HG03108 (cell line): ENCODE results near the gene CLDN3.
"Not testable (repeated sequence)": the region's sequence is repeated elsewhere in the genome, so short reads cannot be mapped to it uniquely, and the experiment has no call there.

Experiments used
- ATAC-seq: cut with Tn5 transposase; IDR thresholded peaks from one replicate; pipeline ENCODE4 v1.9.1; 2021; ENCODE audit warnings: moderate library complexity; ENCODE audit not compliant: unreplicated experiment

CLDN3 gene

GRCh38 chr7:73770002-73770859, at the start of gene CLDN3:
CLDN3 (minus strand) TSS chr7:73770270; CDS start chr7:73770049, 221 bp downstream.
- no peak for ATAC-seq

- ATAC-seq = no peak
These were observed 47.1 kb upstream of the CLDN3 start for GRCh38 chr7:73817121-73817520.

GRCh38 chr7:73815436-73815835, 45.4 kb upstream of the CLDN3 start:
- no peak for ATAC-seq

- no peak for ATAC-seq
These were observed 42.9 kb upstream of the CLDN3 start for GRCh38 chr7:73812996-73813395.

GRCh38 chr7:73811760-73812168, 41.7 kb upstream of the CLDN3 start:
- ATAC-seq = no peak

GRCh38 chr7:73810998-73811360, 40.9 kb upstream of the CLDN3 start:
- ATAC-seq = no peak

GRCh38 chr7:73809467-73809951, 39.4 kb upstream of the CLDN3 start:
- ATAC-seq = no peak

- no peak for ATAC-seq
These were observed 32.4 kb upstream of the CLDN3 start for GRCh38 chr7:73802459-73802858.

- ATAC-seq = no peak
These were observed 31.5 kb upstream of the CLDN3 start for GRCh38 chr7:73801577-73801976.

GRCh38 chr7:73799282-73800141, 29.4 kb upstream of the CLDN3 start:
- ATAC-seq = no peak

- ATAC-seq = not testable (repeated sequence)
These were observed 27.1 kb upstream of the CLDN3 start for GRCh38 chr7:73797176-73797575.

GRCh38 chr7:73796656-73797055, 26.6 kb upstream of the CLDN3 start:
- not testable (repeated sequence) for ATAC-seq

GRCh38 chr7:73795188-73795587, 25.1 kb upstream of the CLDN3 start:
- not testable (repeated sequence) for ATAC-seq

GRCh38 chr7:73791170-73791690, 21.2 kb upstream of the CLDN3 start:
- not testable (repeated sequence) for ATAC-seq

- no peak for ATAC-seq
These were observed 19.0 kb upstream of the CLDN3 start for GRCh38 chr7:73789051-73789450.

- not testable (repeated sequence) for ATAC-seq
These were observed 17.6 kb upstream of the CLDN3 start for GRCh38 chr7:73787786-73788048.

- no peak for ATAC-seq
These were observed 16.5 kb upstream of the CLDN3 start for GRCh38 chr7:73786588-73786987.

- ATAC-seq = no peak
These were observed 9.4 kb upstream of the CLDN3 start for GRCh38 chr7:73779517-73779916.

GRCh38 chr7:73778801-73779389, 8.8 kb upstream of the CLDN3 start:
- ATAC-seq = no peak

- no peak for ATAC-seq
These were observed 4.9 kb upstream of the CLDN3 start for GRCh38 chr7:73774923-73775322.
